Lung (tissue), 12 donors: ENCODE measurements around the gene RPGR. TPM values are rescaled to one million over a fixed set of nuclear protein-coding genes. Genes with fewer than 3 reads are reported as not detected.

ENCODE experiments used
- ATAC-seq: fragments of 200-7000 bp; cut with Tn5 transposase; one replicate; pipeline ENCODE4 v1.9.1; 2020; ENCODE audit warnings: moderate number of reproducible peaks; ENCODE audit not compliant: insufficient read depth, low FRiP score
- DNase-seq, 3 donors: peaks; one replicate each; pipeline ENCODE4 v3.0.0-alpha.2; 2013 to 2017
- H3K27ac ChIP-seq, 2 donors: one replicate each; pipeline ENCODE4 v1.5.1; 2013; ENCODE audit warnings: mild to moderate bottlenecking in 2 of 2, moderate library complexity in 2 of 2, control low read depth in 1 of 2, inconsistent platforms in 1 of 2, low read depth in 1 of 2, low read length in 1 of 2
- H3K27me3 ChIP-seq, 3 donors: one replicate each; pipeline ENCODE4 v1.5.1; 2013; ENCODE audit warnings: low read length in 2 of 3; ENCODE audit not compliant: control insufficient read depth in 3 of 3, insufficient read depth in 3 of 3
- H3K36me3 ChIP-seq, 4 donors: one replicate each; pipeline ENCODE4 v1.5.1; 2013; ENCODE audit warnings: low read length in 4 of 4, mild to moderate bottlenecking in 1 of 4, moderate library complexity in 1 of 4; ENCODE audit not compliant: control insufficient read depth in 4 of 4, insufficient read depth in 4 of 4
- H3K4me1 ChIP-seq, 5 donors: one replicate each; pipeline ENCODE4 v1.5.1; 2013; ENCODE audit warnings: low read length in 5 of 5, mild to moderate bottlenecking in 2 of 5, moderate library complexity in 1 of 5; ENCODE audit not compliant: control insufficient read depth in 5 of 5, insufficient read depth in 5 of 5
- H3K4me3 ChIP-seq: one replicate; pipeline ENCODE4 v1.5.1; 2013; ENCODE audit warnings: mild to moderate bottlenecking, control low read depth, moderate library complexity
- H3K9ac ChIP-seq, 2 donors: one replicate each; pipeline ENCODE4 v1.5.1; 2013; ENCODE audit warnings: low read length in 2 of 2, control low read depth in 1 of 2; ENCODE audit not compliant: insufficient read depth in 1 of 2
- H3K9me3 ChIP-seq, 4 donors: one replicate each; pipeline ENCODE4 v1.5.1; 2013; ENCODE audit warnings: low read length in 3 of 4, mild to moderate bottlenecking in 1 of 4, moderate library complexity in 1 of 4; ENCODE audit not compliant: control insufficient read depth in 4 of 4, insufficient read depth in 3 of 4
- WGBS, 2 donors: extraction: QIAGEN DNeasy Blood & Tissue Kit; methylation state at CpG; one replicate each; pipeline ENCODE4 v1.1.7; 2013; 5-methylcytosine and 5-hydroxymethylcytosine counted together
- polyA plus RNA-seq, 2 donors: library from polyadenylated mRNA; stranded (reverse); fragments of 200-250 nt; gene quantifications; one replicate each; pipeline ENCODE4 v1.2.1, GENCODE V29; 2013
- total RNA-seq, 2 donors: library from RNA; depleted of rRNA in 1 of 2; stranded (reverse); fragments of >200 nt in 1 of 2; gene quantifications; one replicate each; pipeline ENCODE4 v1.2.1, GENCODE V29; 2014 to 2021
- TF ChIP-seq, protein P1 (sequence below): IDR thresholded peaks from 2 replicates; pipeline ENCODE4 v1.5.1; 2012; ENCODE audit warnings: mild to moderate bottlenecking; ENCODE audit errors: control extremely low read depth, extremely low read depth
- donor health status: control.
- donor health status: control.
- donor health status: Bipolar disorder and iron deficiency.
- donor health status: healthy.
- donor health status: DM: yes; HTN: yes; CAD: no.

RPGR gene
- total and polyA plus RNA-seq, 4 donors, result 17.6 to 60.2 (median 27.6) TPM

DNA sequence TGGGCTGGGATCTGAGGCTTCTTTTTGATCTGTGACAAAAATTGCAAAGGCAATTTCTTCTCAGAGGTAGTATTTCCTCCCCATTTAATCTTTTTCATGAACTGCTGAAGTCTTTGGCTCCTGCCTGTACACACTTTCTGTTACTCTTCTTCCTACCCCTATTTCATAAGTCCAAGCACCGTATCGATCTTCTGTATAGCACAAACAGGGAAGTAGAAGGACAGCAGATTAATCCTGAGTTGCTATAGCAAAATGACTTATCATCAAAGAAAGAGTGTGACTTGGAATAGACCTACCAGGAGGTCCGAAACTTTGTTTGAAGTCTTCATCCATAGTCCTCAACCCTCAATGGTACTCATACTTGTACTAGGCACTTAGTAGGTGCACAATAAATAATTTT is 47.1 kb upstream of the RPGR start:
- H3K4me3 ChIP-seq, result no peak overlapping the region

DNA sequence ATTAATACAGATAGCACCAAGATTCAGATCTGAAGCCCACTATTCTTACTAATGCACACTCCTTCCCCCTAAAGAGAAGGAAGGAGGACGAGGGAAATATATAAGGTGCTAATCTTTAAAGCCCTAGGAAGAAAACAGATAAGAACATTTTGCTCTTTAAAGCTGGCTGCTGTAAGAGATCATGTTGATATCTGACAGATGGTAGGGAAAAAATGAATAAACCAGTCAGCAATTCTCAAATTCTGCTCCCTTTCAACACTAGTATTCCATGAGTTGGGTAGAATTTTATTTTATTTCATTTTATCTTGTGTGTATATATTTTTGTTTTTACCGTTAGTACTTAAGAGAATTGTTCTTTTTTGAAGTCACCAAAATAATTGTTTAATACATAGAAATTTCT is 44.3 kb upstream of the RPGR start:
- Histone ChIP-seq H3K36me3 (no peaks in the 10 kb centered on the region), H3K27me3 (peaks cover 0 to 17% (median 14%) of the 10 kb centered on the region in 3 donors), H3K4me1 (no peaks in the 10 kb centered on the region), H3K27ac (no peak overlapping the region), H3K4me3 (no peak overlapping the region), H3K9me3 (no peaks in the 10 kb centered on the region), H3K9ac (no peak overlapping the region)
- 56 to 81% methylated on average over 2 of the region's 2 CpGs for WGBS, 2 donors
- DNase-seq (no peak), ATAC-seq (no peak)
- TF ChIP-seq, protein P1, sequence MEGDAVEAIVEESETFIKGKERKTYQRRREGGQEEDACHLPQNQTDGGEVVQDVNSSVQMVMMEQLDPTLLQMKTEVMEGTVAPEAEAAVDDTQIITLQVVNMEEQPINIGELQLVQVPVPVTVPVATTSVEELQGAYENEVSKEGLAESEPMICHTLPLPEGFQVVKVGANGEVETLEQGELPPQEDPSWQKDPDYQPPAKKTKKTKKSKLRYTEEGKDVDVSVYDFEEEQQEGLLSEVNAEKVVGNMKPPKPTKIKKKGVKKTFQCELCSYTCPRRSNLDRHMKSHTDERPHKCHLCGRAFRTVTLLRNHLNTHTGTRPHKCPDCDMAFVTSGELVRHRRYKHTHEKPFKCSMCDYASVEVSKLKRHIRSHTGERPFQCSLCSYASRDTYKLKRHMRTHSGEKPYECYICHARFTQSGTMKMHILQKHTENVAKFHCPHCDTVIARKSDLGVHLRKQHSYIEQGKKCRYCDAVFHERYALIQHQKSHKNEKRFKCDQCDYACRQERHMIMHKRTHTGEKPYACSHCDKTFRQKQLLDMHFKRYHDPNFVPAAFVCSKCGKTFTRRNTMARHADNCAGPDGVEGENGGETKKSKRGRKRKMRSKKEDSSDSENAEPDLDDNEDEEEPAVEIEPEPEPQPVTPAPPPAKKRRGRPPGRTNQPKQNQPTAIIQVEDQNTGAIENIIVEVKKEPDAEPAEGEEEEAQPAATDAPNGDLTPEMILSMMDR, result no peak

More for the DNA sequence above, 47.1 kb upstream of the RPGR start:
- no peak for DNase-seq
- H3K27me3 ChIP-seq, result peaks cover 0 to 17% (median 14%) of the 10 kb centered on the region in 3 donors
- no peaks in the 10 kb centered on the region for H3K4me1 ChIP-seq
- TF ChIP-seq, protein P1, result no peak
- WGBS, 2 donors, result 75 to 91% methylated on average over 3 of the region's 3 CpGs
- H3K9ac ChIP-seq, result no peak overlapping the region
- no peak for ATAC-seq
- no peaks in the 10 kb centered on the region for H3K36me3 ChIP-seq
- no peak overlapping the region for H3K27ac ChIP-seq
- peaks cover 0 to 3% (median 0%) of the 10 kb centered on the region in 4 donors for H3K9me3 ChIP-seq

DNA sequence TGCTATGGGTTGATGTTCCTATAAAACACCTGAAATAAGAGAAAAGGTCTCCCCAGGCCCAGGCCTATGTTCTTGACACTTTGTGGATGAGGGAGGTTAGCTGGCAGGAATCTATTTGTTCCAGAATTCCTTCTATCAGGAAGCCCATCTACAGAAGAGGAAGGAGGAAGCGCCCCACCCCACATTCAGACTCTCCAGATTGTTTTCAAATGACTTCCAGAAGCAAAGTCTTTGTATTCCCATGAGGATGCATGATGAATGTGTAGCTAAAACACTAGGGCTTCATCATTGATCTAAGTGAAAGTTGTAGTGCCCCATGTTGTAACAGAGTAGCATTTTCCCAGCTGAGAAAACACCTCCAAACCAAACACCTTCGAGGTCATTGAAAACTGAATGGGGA is 41.5 kb upstream of the RPGR start:
- TF ChIP-seq, protein P1, result no peak
- no peaks in the 10 kb centered on the region for H3K36me3 ChIP-seq
- 54 to 92% methylated on average over 2 of the region's 2 CpGs for WGBS, 2 donors
- DNase-seq (peak in 1 of 3 donors; percentile 3), ATAC-seq (no peak)
- H3K4me3 ChIP-seq, result no peak overlapping the region
- H3K27me3 ChIP-seq, result peaks cover 0 to 17% (median 13%) of the 10 kb centered on the region in 3 donors
- no peak overlapping the region for H3K27ac ChIP-seq
- H3K9me3 ChIP-seq, result no peaks in the 10 kb centered on the region
- H3K9ac ChIP-seq, result no peak overlapping the region
- H3K4me1 ChIP-seq, result peaks cover 0 to 1% (median 0%) of the 10 kb centered on the region in 5 donors

DNA sequence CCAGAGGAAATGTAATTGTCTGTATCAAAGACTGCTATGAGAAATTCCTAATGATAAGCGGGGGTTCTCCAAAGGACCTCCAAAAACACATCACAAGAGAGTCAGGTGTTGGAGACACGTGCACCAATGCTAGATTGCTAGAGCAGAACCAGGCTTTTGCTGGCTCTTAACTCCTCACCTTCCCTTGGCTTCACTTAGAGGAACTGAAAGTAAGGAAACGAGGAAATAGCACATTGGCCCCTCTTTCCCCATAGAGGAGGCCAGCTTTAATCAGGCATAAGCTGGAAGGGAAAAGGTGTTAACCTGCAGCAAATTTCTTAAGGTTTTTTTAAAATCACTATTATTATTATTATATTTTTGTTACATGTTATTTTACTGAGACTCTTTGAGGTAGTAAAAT is 38.6 kb upstream of the RPGR start:
- Histone ChIP-seq H3K9ac (no peak overlapping the region), H3K9me3 (no peaks in the 10 kb centered on the region), H3K4me3 (no peak overlapping the region), H3K36me3 (no peaks in the 10 kb centered on the region), H3K27ac (no peak overlapping the region), H3K27me3 (peaks cover 0 to 5% (median 4%) of the 10 kb centered on the region in 3 donors), H3K4me1 (peaks cover 0 to 1% (median 0%) of the 10 kb centered on the region in 5 donors)
- WGBS, 2 donors, result 41 to 56% methylated on average over 3 of the region's 3 CpGs
- ATAC-seq, result no peak
- TF ChIP-seq, protein P1, result no peak
- peak in 1 of 3 donors; percentile 2 for DNase-seq
